Ovary (tissue), 3 donors: Measurements from ENCODE around the gene GLYAT.

ENCODE experiments used
- EP300 ChIP-seq: sonication (generic); formaldehyde crosslinking; IDR thresholded peaks from one replicate; pipeline ENCODE4 v1.6.1; 2017; ENCODE audit warnings: antibody characterized with exemption
- POLR2A ChIP-seq: fragments of 450-650 bp; IDR thresholded peaks from one replicate; pipeline ENCODE4 v1.6.1; 2017; ENCODE audit warnings: antibody characterized with exemption, mild to moderate bottlenecking, moderate library complexity
- TF ChIP-seq, protein P1 (sequence below), 3 donors: fragments of 450-650 bp in 2 of 3; fragments of 200-600 bp in 1 of 3; IDR thresholded peaks; one replicate each; pipeline versions ENCODE4 v1.5.1 to v1.8.0; 2016 to 2022; ENCODE audit warnings: antibody characterized with exemption in 3 of 3, mild to moderate bottlenecking in 1 of 3
- donor health status: DM: no; HTN: no; CAD: no.

GRCh38 chr11:58676563-58677135 is 55.1 kb downstream of the GLYAT start:
- TF ChIP-seq, protein P1, sequence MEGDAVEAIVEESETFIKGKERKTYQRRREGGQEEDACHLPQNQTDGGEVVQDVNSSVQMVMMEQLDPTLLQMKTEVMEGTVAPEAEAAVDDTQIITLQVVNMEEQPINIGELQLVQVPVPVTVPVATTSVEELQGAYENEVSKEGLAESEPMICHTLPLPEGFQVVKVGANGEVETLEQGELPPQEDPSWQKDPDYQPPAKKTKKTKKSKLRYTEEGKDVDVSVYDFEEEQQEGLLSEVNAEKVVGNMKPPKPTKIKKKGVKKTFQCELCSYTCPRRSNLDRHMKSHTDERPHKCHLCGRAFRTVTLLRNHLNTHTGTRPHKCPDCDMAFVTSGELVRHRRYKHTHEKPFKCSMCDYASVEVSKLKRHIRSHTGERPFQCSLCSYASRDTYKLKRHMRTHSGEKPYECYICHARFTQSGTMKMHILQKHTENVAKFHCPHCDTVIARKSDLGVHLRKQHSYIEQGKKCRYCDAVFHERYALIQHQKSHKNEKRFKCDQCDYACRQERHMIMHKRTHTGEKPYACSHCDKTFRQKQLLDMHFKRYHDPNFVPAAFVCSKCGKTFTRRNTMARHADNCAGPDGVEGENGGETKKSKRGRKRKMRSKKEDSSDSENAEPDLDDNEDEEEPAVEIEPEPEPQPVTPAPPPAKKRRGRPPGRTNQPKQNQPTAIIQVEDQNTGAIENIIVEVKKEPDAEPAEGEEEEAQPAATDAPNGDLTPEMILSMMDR (IDR thresholded peaks at IDR 0.05) = no peak
- TF ChIP-seq POLR2A = no peak
- TF ChIP-seq EP300 = no peak
